ENCODE data around the gene ZBTB6. TPM values are rescaled to one million over a fixed set of nuclear protein-coding genes. Genes with fewer than 3 reads are reported as not detected.

ZBTB6 gene
- total RNA-seq, 3 donors from 2014 or later (not counting 1 experiment from before 2014, with no cell fraction given): 4.7 to 6.6 (median 5.8) TPM

GRCh38 chr9:122936883-122937282 lies 23.8 kb upstream of the ZBTB6 start:
- Mint-ChIP-seq H3K27me3 (ENCODE audit: low read depth in 2 of 2) (no peaks in the 10 kb centered on the region), H3K27ac (no peak overlapping the region), H3K9me3 (no peaks in the 10 kb centered on the region), H3K4me3 (no peak overlapping the region), H3K36me3 (no peaks in the 10 kb centered on the region), H3K4me1 (peaks cover 19 to 24% of the 10 kb centered on the region in 2 donors)
- no peak for DNase-seq
- Histone ChIP-seq H3K36me3 (ENCODE audit: control insufficient read depth, insufficient read depth, low read length) (peaks cover 10% of the 10 kb centered on the region), H3K27me3 (ENCODE audit: control insufficient read depth, insufficient read depth, low read length) (no peaks in the 10 kb centered on the region), H3K4me1 (ENCODE audit: control insufficient read depth, insufficient read depth, low read length) (peaks cover 20% of the 10 kb centered on the region), H3K4me3 (ENCODE audit: low read length) (no peak overlapping the region), H3K9me3 (ENCODE audit: control insufficient read depth, insufficient read depth, low read length) (no peaks in the 10 kb centered on the region), H3K27ac (ENCODE audit: low read length) (no peak overlapping the region)
- intact Hi-C loops (cut with micrococcal nuclease): no loop called here
- 91% methylated on average over 1 of the region's 1 CpG for WGBS (ENCODE audit: insufficient coverage)
- TF ChIP-seq CTCF (IDR thresholded peaks at IDR 0.05): no peak
- no peak for ATAC-seq

GRCh38 chr9:122936464-122936863 lies 23.3 kb upstream of the ZBTB6 start:
- 95% methylated on average over 5 of the region's 5 CpGs for WGBS (ENCODE audit: insufficient coverage)
- Mint-ChIP-seq H3K4me3 (no peak overlapping the region), H3K27me3 (ENCODE audit: low read depth in 2 of 2) (no peaks in the 10 kb centered on the region), H3K9me3 (no peaks in the 10 kb centered on the region), H3K4me1 (peaks cover 18 to 22% of the 10 kb centered on the region in 2 donors), H3K36me3 (no peaks in the 10 kb centered on the region), H3K27ac (no peak overlapping the region)
- H3K36me3 ChIP-seq (ENCODE audit: control insufficient read depth, insufficient read depth, low read length): peaks cover 10% of the 10 kb centered on the region
- H3K4me3 ChIP-seq (ENCODE audit: low read length): no peak overlapping the region
- no peak overlapping the region for H3K27ac ChIP-seq (ENCODE audit: low read length)
- H3K4me1 ChIP-seq (ENCODE audit: control insufficient read depth, insufficient read depth, low read length): peaks cover 17% of the 10 kb centered on the region
- no peak for DNase-seq
- intact Hi-C loops (cut with micrococcal nuclease): no loop called here
- no peak for ATAC-seq
- TF ChIP-seq CTCF (IDR thresholded peaks at IDR 0.05): no peak
- no peaks in the 10 kb centered on the region for H3K27me3 ChIP-seq (ENCODE audit: control insufficient read depth, insufficient read depth, low read length)
- no peaks in the 10 kb centered on the region for H3K9me3 ChIP-seq (ENCODE audit: control insufficient read depth, insufficient read depth, low read length)

- intact Hi-C loops (cut with micrococcal nuclease): loop anchor here (1.0 to 2.0 kb wide), 3 partner anchors 9 to 26 kb away; partner anchors contain the start of genes RC3H2 and ZBTB6
- peaks cover 14 to 16% of the 10 kb centered on the region in 2 donors for H3K4me1 Mint-ChIP-seq
- no peaks in the 10 kb centered on the region for H3K9me3 Mint-ChIP-seq
- H3K27ac Mint-ChIP-seq: no peak within 1 kb of the TSS
- H3K27ac ChIP-seq (ENCODE audit: low read length): peak within 1 kb of the TSS; percentile 95
- peaks cover 2% of the 10 kb centered on the region for H3K36me3 ChIP-seq (ENCODE audit: control insufficient read depth, insufficient read depth, low read length)
- no peaks in the 10 kb centered on the region for H3K9me3 ChIP-seq (ENCODE audit: control insufficient read depth, insufficient read depth, low read length)
- no peaks in the 10 kb centered on the region for H3K27me3 ChIP-seq (ENCODE audit: control insufficient read depth, insufficient read depth, low read length)
- H3K4me1 ChIP-seq (ENCODE audit: control insufficient read depth, insufficient read depth, low read length): peaks cover 15% of the 10 kb centered on the region
- H3K27me3 Mint-ChIP-seq (ENCODE audit: low read depth in 2 of 2): no peaks in the 10 kb centered on the region
- WGBS (ENCODE audit: insufficient coverage): under 1% methylated on average over 51 of the region's 51 CpGs
- H3K4me3 ChIP-seq (ENCODE audit: low read length): peak within 1 kb of the TSS; percentile 86
- ATAC-seq: peak; percentile 96 to 99 (median 98)
- no peaks in the 10 kb centered on the region for H3K36me3 Mint-ChIP-seq
- TF ChIP-seq CTCF (IDR thresholded peaks at IDR 0.05): no peak
- no peak within 1 kb of the TSS for H3K4me3 Mint-ChIP-seq
- peak; percentile 86 to 94 for DNase-seq
These were observed 18.4 kb upstream of the ZBTB6 start, which contains the start of gene ZBTB26 for GRCh38 chr9:122931226-122932121. TSS of gene ZBTB26 (minus strand) at chr9:122931512. CDS start at chr9:122919934, 11,578 bp downstream.

Measured in natural killer cell (primary cell).